GM23248 (cell line): ENCODE results near the gene ZNF850.

Experiments used
- EZH2 ChIP-seq: fragments of 200-600 bp; sonication (generic); IDR thresholded peaks from 2 replicates; pipeline ENCODE4 v1.6.1; 2018; ENCODE audit warnings: antibody characterized with exemption, mild to moderate bottlenecking; ENCODE audit not compliant: insufficient read depth, poor library complexity, severe bottlenecking
- EZH2phosphoT487 ChIP-seq: fragments of 200-600 bp; sonication (generic); IDR thresholded peaks from 2 replicates; pipeline ENCODE4 v1.6.1; 2018; ENCODE audit warnings: antibody characterized with exemption, moderate library complexity, mild to moderate bottlenecking, low read depth; ENCODE audit not compliant: insufficient read depth

- TF ChIP-seq EZH2 (no peak), EZH2phosphoT487 (no peak)
These were observed 24.9 kb downstream of the ZNF850 start for GRCh38 chr19:36747750-36748149.
